HG03558 (cell line): ENCODE results near the gene KTN1.

Source experiments
- ATAC-seq: cut with Tn5 transposase; IDR thresholded peaks from one replicate; pipeline ENCODE4 v1.9.1; 2021; ENCODE audit warnings: moderate number of reproducible peaks; ENCODE audit not compliant: unreplicated experiment; ENCODE audit errors: extremely low read depth

KTN1 gene

GRCh38 chr14:55706893-55707292 lies 126.9 kb downstream of the KTN1 start:
- ATAC-seq = no peak

- ATAC-seq = no peak
Measured at GRCh38 chr14:55707365-55707804, 127.4 kb downstream of the KTN1 start.

GRCh38 chr14:55710506-55711041 lies 130.6 kb downstream of the KTN1 start:
- ATAC-seq = no peak

- ATAC-seq = no peak
Measured at GRCh38 chr14:55711175-55711811, 131.3 kb downstream of the KTN1 start.

- ATAC-seq = no peak
Measured at GRCh38 chr14:55712491-55712890, 132.5 kb downstream of the KTN1 start.

- no peak for ATAC-seq
Measured at GRCh38 chr14:55713486-55713885, 133.5 kb downstream of the KTN1 start.

GRCh38 chr14:55715889-55716288 lies 135.9 kb downstream of the KTN1 start:
- no peak for ATAC-seq

- ATAC-seq = no peak
Measured at GRCh38 chr14:55717621-55718020, 137.6 kb downstream of the KTN1 start.

- ATAC-seq = no peak
Measured at GRCh38 chr14:55718551-55718950, 138.5 kb downstream of the KTN1 start.

- ATAC-seq = no peak
Measured at GRCh38 chr14:55720796-55721195, 140.8 kb downstream of the KTN1 start.

GRCh38 chr14:55721353-55721752 lies 141.3 kb downstream of the KTN1 start:
- ATAC-seq = no peak

- no peak for ATAC-seq
Measured at GRCh38 chr14:55722054-55722453, 142.0 kb downstream of the KTN1 start.

GRCh38 chr14:55724736-55725135 lies 144.7 kb downstream of the KTN1 start:
- ATAC-seq = no peak

GRCh38 chr14:55730592-55731310 lies 150.7 kb downstream of the KTN1 start:
- no peak for ATAC-seq

- no peak for ATAC-seq
Measured at GRCh38 chr14:55731311-55731872, 151.4 kb downstream of the KTN1 start.

- no peak for ATAC-seq
Measured at GRCh38 chr14:55731881-55732498, 152.0 kb downstream of the KTN1 start.

- no peak for ATAC-seq
Measured at GRCh38 chr14:55733599-55733998, 153.6 kb downstream of the KTN1 start.
